ENCODE results near the gene CTNNBL1.
A peak's percentile ranks its signal among the peaks of the same experiment; 100 is the strongest.

Gene CTNNBL1

GRCh38 chr20:37839955-37840354 is 146.1 kb downstream of the CTNNBL1 start:
- H3K36me3 ChIP-seq (ENCODE audit: low read depth): peaks cover 15% of the 10 kb centered on the region; the same call in 1 of the 2 replicates
- H3K9me3 ChIP-seq (ENCODE audit: severe bottlenecking): no peaks in the 10 kb centered on the region
- H3K27ac ChIP-seq (ENCODE audit: poor library complexity, severe bottlenecking): no peak overlapping the region
- TF ChIP-seq, protein P1, sequence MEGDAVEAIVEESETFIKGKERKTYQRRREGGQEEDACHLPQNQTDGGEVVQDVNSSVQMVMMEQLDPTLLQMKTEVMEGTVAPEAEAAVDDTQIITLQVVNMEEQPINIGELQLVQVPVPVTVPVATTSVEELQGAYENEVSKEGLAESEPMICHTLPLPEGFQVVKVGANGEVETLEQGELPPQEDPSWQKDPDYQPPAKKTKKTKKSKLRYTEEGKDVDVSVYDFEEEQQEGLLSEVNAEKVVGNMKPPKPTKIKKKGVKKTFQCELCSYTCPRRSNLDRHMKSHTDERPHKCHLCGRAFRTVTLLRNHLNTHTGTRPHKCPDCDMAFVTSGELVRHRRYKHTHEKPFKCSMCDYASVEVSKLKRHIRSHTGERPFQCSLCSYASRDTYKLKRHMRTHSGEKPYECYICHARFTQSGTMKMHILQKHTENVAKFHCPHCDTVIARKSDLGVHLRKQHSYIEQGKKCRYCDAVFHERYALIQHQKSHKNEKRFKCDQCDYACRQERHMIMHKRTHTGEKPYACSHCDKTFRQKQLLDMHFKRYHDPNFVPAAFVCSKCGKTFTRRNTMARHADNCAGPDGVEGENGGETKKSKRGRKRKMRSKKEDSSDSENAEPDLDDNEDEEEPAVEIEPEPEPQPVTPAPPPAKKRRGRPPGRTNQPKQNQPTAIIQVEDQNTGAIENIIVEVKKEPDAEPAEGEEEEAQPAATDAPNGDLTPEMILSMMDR (IDR thresholded peaks at IDR 0.05; ENCODE audit: poor library complexity, severe bottlenecking): no peak
- DNase-seq (ENCODE audit: low spot score) (peak; percentile 66), ATAC-seq (ENCODE audit: low read depth) (no peak)
- H3K4me3 ChIP-seq (ENCODE audit: severe bottlenecking): no peak overlapping the region
- H3K4me1 ChIP-seq (ENCODE audit: insufficient read depth, poor library complexity, severe bottlenecking): no peaks in the 10 kb centered on the region
- H3K27me3 ChIP-seq (ENCODE audit: insufficient read depth, poor library complexity, severe bottlenecking): no peaks in the 10 kb centered on the region

DNA sequence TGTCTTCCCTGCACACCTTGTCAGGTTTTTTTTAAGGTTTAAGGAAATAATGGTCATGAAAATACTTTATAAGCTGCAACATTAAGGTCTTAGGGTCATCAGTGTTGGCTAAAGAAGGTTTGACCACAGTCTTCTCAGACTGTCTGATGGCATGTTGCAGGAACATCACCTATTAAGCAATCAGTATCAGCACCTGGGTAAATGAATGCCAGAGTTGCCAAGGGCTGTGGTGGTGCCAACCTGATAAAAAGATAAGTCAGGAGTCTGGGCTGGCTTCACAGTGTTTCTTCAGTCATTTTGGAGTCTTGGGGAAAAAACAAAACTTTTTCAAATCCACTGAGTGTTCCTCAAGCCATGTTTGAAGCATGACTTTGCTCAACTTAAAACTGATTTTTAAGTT is 147.6 kb downstream of the CTNNBL1 start:
- no peak for DNase-seq (ENCODE audit: low spot score)
- Histone ChIP-seq H3K27ac (ENCODE audit: poor library complexity, severe bottlenecking) (no peak overlapping the region), H3K4me1 (ENCODE audit: insufficient read depth, poor library complexity, severe bottlenecking) (no peaks in the 10 kb centered on the region), H3K9me3 (ENCODE audit: severe bottlenecking) (no peaks in the 10 kb centered on the region), H3K4me3 (ENCODE audit: severe bottlenecking) (no peak overlapping the region), H3K36me3 (ENCODE audit: low read depth) (peaks cover 16% of the 10 kb centered on the region; the same call in 1 of the 2 replicates), H3K27me3 (ENCODE audit: insufficient read depth, poor library complexity, severe bottlenecking) (no peaks in the 10 kb centered on the region)
- TF ChIP-seq, protein P1 (IDR thresholded peaks at IDR 0.05; ENCODE audit: poor library complexity, severe bottlenecking): no peak
- ATAC-seq (ENCODE audit: low read depth): no peak

DNA sequence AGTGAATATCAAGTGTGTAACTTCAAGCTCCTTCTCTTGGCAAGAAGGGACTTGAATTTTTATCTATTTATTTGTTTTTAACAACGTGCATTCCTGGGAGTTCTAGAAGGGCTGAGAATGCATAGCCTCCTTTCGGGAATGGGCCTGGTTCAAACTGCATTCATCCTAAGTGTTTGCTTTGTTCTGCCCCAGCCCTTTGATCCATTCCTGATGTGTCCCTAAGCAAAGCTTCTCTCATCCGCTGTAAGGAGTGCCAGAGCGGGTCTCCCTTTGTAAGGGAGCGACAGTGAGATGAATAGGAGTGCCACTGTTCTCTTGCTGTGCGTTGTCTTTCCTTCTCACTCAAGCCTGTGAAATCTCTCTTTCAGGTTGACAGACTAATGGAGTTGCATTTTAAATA is 148.1 kb downstream of the CTNNBL1 start:
- no peaks in the 10 kb centered on the region for H3K27me3 ChIP-seq (ENCODE audit: insufficient read depth, poor library complexity, severe bottlenecking)
- H3K4me1 ChIP-seq (ENCODE audit: insufficient read depth, poor library complexity, severe bottlenecking): no peaks in the 10 kb centered on the region
- H3K36me3 ChIP-seq (ENCODE audit: low read depth): peaks cover 20% of the 10 kb centered on the region
- no peak overlapping the region for H3K27ac ChIP-seq (ENCODE audit: poor library complexity, severe bottlenecking)
- ATAC-seq (ENCODE audit: low read depth) (no peak), DNase-seq (ENCODE audit: low spot score) (peak; percentile 34)
- TF ChIP-seq, protein P1 (IDR thresholded peaks at IDR 0.05; ENCODE audit: poor library complexity, severe bottlenecking): no peak
- H3K9me3 ChIP-seq (ENCODE audit: severe bottlenecking): no peaks in the 10 kb centered on the region
- no peak overlapping the region for H3K4me3 ChIP-seq (ENCODE audit: severe bottlenecking)

DNA sequence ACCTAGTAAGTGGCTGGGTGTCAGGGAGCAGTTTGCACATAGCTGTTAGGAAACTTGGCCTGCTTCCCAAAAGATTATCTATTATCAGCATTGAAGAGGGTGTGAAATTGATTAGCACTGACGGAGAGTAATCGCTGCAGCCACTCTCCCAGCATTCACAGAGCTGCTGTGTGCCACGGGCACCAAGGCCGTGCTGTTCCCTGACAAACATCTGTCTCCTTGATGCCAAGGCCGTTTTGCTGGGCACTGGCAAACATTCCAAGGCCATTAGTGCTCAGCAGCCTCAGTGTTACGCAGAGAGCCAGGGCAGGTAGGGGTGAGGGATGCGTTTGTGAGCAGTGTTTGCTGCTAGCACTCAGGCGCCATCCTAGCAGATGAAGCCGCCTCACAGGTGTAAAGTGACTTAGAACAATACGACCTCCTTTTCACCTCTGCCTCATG is 151.4 kb downstream of the CTNNBL1 start:
- H3K27ac ChIP-seq (ENCODE audit: poor library complexity, severe bottlenecking): no peak overlapping the region
- TF ChIP-seq, protein P1 (IDR thresholded peaks at IDR 0.05; ENCODE audit: poor library complexity, severe bottlenecking): no peak
- H3K27me3 ChIP-seq (ENCODE audit: insufficient read depth, poor library complexity, severe bottlenecking): no peaks in the 10 kb centered on the region
- DNase-seq (ENCODE audit: low spot score): peak; percentile 73
- ATAC-seq (ENCODE audit: low read depth): peak; percentile 17; the same call in 1 of the 3 replicates
- no peaks in the 10 kb centered on the region for H3K4me1 ChIP-seq (ENCODE audit: insufficient read depth, poor library complexity, severe bottlenecking)
- H3K4me3 ChIP-seq (ENCODE audit: severe bottlenecking): no peak overlapping the region
- H3K36me3 ChIP-seq (ENCODE audit: low read depth): peaks cover 24% of the 10 kb centered on the region
- H3K9me3 ChIP-seq (ENCODE audit: severe bottlenecking): no peaks in the 10 kb centered on the region

DNA sequence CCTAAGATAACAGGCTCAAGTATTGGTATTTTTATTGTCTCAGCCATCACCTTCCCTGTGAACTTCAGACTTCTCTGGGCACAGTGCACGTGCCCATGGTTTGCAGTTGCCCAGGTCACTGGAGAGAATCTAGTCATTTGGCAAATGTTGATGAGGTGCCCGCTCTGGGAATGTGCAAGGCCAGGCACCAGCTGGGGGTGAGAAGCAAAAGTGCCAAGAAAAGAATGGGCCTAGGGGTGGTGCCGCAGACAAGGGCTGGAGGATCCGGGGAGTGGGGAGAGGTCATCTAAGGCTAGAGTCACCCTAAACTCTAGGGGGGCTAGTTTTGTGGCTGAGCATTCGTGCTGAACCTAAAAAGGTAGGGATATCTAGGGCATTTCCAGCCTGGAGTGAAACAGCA is 152.0 kb downstream of the CTNNBL1 start:
- no peak overlapping the region for H3K27ac ChIP-seq (ENCODE audit: poor library complexity, severe bottlenecking)
- H3K4me3 ChIP-seq (ENCODE audit: severe bottlenecking): no peak overlapping the region
- DNase-seq (ENCODE audit: low spot score): peak; percentile 66
- H3K27me3 ChIP-seq (ENCODE audit: insufficient read depth, poor library complexity, severe bottlenecking): no peaks in the 10 kb centered on the region
- no peaks in the 10 kb centered on the region for H3K9me3 ChIP-seq (ENCODE audit: severe bottlenecking)
- ATAC-seq (ENCODE audit: low read depth): no peak; the same call in 2 of the 3 replicates
- H3K4me1 ChIP-seq (ENCODE audit: insufficient read depth, poor library complexity, severe bottlenecking): no peaks in the 10 kb centered on the region
- TF ChIP-seq, protein P1 (IDR thresholded peaks at IDR 0.05; ENCODE audit: poor library complexity, severe bottlenecking): no peak
- H3K36me3 ChIP-seq (ENCODE audit: low read depth): peaks cover 24% of the 10 kb centered on the region
